Mesenchymal stem cell (in vitro differentiated cells and primary cell): Measurements from ENCODE around the gene PDE11A.
A peak's percentile ranks its signal among the peaks of the same experiment; 100 is the strongest.

Source experiments
- DNase-seq: peaks from one replicate; pipeline ENCODE4 v3.0.0-alpha.2; 2013
- H2AFZ ChIP-seq: one replicate; pipeline ENCODE4 v1.6.1; 2013; ENCODE audit warnings: low read depth, mild to moderate bottlenecking, control low read depth, inconsistent platforms, low read length, moderate library complexity
- H2AK5ac ChIP-seq: 2 replicates; pipeline ENCODE4 v1.6.1; 2013; ENCODE audit warnings: low read length, moderate library complexity, mild to moderate bottlenecking, inconsistent platforms; ENCODE audit not compliant: severe bottlenecking
- H2BK120ac ChIP-seq: one replicate; pipeline ENCODE4 v1.6.1; 2013; ENCODE audit warnings: low read depth, mild to moderate bottlenecking, inconsistent platforms, low read length, moderate library complexity
- H2BK12ac ChIP-seq, 2 experiments: one replicate each; pipeline ENCODE4 v1.6.1; 2013; ENCODE audit warnings: inconsistent platforms in 2 of 2, low read length in 2 of 2, mild to moderate bottlenecking in 2 of 2, moderate library complexity in 2 of 2, control low read depth in 1 of 2
- H2BK15ac ChIP-seq: one replicate; pipeline ENCODE4 v1.6.1; 2013; ENCODE audit warnings: mild to moderate bottlenecking, low read depth, inconsistent platforms; ENCODE audit not compliant: poor library complexity, severe bottlenecking
- H2BK5ac ChIP-seq: 2 replicates; pipeline ENCODE4 v1.6.1; 2013; ENCODE audit warnings: low read depth, mild to moderate bottlenecking, low read length, control low read depth, inconsistent platforms; ENCODE audit not compliant: poor library complexity, severe bottlenecking
- H3K14ac ChIP-seq, 2 experiments: one replicate each; pipeline ENCODE4 v1.6.1; 2013; ENCODE audit warnings: inconsistent platforms in 2 of 2, low read length in 2 of 2, control low read depth in 1 of 2, mild to moderate bottlenecking in 1 of 2, moderate library complexity in 1 of 2
- H3K18ac ChIP-seq, 2 experiments: one replicate each; pipeline ENCODE4 v1.6.1; 2013; ENCODE audit warnings: inconsistent platforms in 2 of 2, low read length in 2 of 2, control low read depth in 1 of 2, low read depth in 1 of 2, mild to moderate bottlenecking in 1 of 2
- H3K23ac ChIP-seq, 2 experiments: one replicate each; pipeline ENCODE4 v1.6.1; 2013; ENCODE audit warnings: inconsistent platforms in 2 of 2, low read length in 2 of 2, mild to moderate bottlenecking in 2 of 2, moderate library complexity in 2 of 2, control low read depth in 1 of 2
- H3K27ac ChIP-seq: 2 replicates; pipeline ENCODE4 v1.5.1; 2013; ENCODE audit warnings: mild to moderate bottlenecking, moderate library complexity, low read length, control low read depth, inconsistent platforms; ENCODE audit not compliant: poor library complexity, severe bottlenecking
- H3K27me3 ChIP-seq, 2 experiments: 2 replicates each; pipeline versions ENCODE4 v1.6.1 to v1.7.0; 2013; ENCODE audit warnings: low read length in 2 of 2, mild to moderate bottlenecking in 2 of 2, moderate library complexity in 2 of 2, control low read depth in 1 of 2, inconsistent platforms in 1 of 2; ENCODE audit not compliant: control insufficient read depth in 1 of 2, insufficient read depth in 1 of 2
- H3K36me3 ChIP-seq, 2 experiments: 2 replicates each; pipeline versions ENCODE4 v1.6.1 to v1.7.0; 2013; ENCODE audit warnings: low read length in 2 of 2, control low read depth in 1 of 2, inconsistent platforms in 1 of 2, low read depth in 1 of 2, mild to moderate bottlenecking in 1 of 2; ENCODE audit not compliant: insufficient read depth in 2 of 2, control insufficient read depth in 1 of 2
- H3K4ac ChIP-seq, 2 experiments: one replicate each; pipeline ENCODE4 v1.6.1; 2013; ENCODE audit warnings: inconsistent platforms in 2 of 2, low read length in 2 of 2, mild to moderate bottlenecking in 2 of 2, moderate library complexity in 2 of 2, control low read depth in 1 of 2, low read depth in 1 of 2
- H3K4me1 ChIP-seq: 2 replicates; pipeline ENCODE4 v1.6.1; 2013; ENCODE audit warnings: low read depth, low read length, control low read depth; ENCODE audit not compliant: control insufficient read depth, insufficient read depth
- H3K4me2 ChIP-seq: 2 replicates; pipeline ENCODE4 v1.6.1; 2013; ENCODE audit warnings: low read length, mild to moderate bottlenecking, inconsistent platforms; ENCODE audit not compliant: poor library complexity, severe bottlenecking
- H3K4me3 ChIP-seq, 2 experiments: 2 replicates each; pipeline versions ENCODE4 v1.5.1 to v1.7.0; 2013; ENCODE audit warnings: low read length in 2 of 2, mild to moderate bottlenecking in 2 of 2, control low read depth in 1 of 2, low read depth in 1 of 2; ENCODE audit not compliant: insufficient read depth in 1 of 2
- H3K79me1 ChIP-seq: replicated peaks from 2 replicates; pipeline ENCODE4 v1.6.1; 2013; ENCODE audit warnings: mild to moderate bottlenecking, control low read depth, low read length, inconsistent platforms; ENCODE audit not compliant: poor library complexity, severe bottlenecking
- H3K9ac ChIP-seq: 2 replicates; pipeline ENCODE4 v1.7.0; 2013; ENCODE audit warnings: mild to moderate bottlenecking, low read length, moderate library complexity
- H3K9me3 ChIP-seq: 2 replicates; pipeline ENCODE4 v1.7.0; 2013; ENCODE audit warnings: mild to moderate bottlenecking, low read length; ENCODE audit not compliant: control insufficient read depth
- H4K8ac ChIP-seq: one replicate; pipeline ENCODE4 v1.6.1; 2013; ENCODE audit warnings: inconsistent platforms, mild to moderate bottlenecking, low read length, moderate library complexity
- H4K91ac ChIP-seq: one replicate; pipeline ENCODE4 v1.6.1; 2013; ENCODE audit warnings: mild to moderate bottlenecking, low read length, inconsistent platforms
- WGBS: methylation state at CpG from one replicate; pipeline ENCODE4 v1.1.7; 2013; ENCODE audit warnings: mixed read lengths; 5-methylcytosine and 5-hydroxymethylcytosine counted together

The PDE11A gene

DNA sequence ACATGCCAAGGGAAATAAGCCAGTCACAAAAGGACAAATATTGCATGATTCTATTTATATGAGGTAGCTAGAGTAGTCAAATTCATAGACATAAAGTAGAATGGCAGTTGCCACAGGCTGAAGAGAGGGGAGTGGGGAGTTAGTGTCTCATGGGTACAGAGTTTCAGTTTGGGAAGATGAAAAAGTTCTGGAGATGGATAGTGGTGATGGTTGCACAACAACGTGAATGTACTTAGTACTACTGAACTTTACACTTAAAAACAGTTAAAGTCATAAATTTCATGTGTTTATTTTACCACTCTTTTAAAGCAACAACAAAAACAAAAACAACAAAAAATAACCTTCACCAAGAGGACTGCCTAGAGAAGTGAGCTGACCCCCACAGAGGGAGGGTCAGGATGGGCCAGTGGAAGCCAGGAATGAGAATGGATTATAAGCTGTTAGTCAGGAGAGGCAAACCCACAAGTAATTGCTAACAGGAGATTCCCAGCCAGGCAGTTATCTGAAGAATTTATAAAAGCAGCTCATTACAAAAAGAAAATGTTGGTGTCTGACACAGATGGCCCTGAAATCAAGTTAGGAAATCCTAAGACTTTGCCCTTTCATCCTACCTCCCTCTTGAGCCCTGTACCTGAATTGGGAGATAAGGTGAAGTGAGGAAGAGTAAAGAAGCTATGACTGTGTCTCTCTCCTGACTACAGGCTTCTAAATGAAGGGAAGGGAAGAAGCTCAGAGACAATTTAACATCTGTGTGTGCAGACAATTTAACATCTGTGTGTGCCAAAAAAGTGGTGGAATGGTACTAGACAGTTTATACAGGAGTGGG, 263.4 kb downstream of the PDE11A start:
- WGBS = no CpG with 5 or more reads among the region's 1 CpG
- Histone ChIP-seq H3K4me1 (no peaks in the 10 kb centered on the region), H3K4me2 (no peak overlapping the region), H3K4me3 (no peak overlapping the region), H3K9ac (no peak overlapping the region), H3K18ac (no peak overlapping the region), H3K27me3 (peaks cover 0 to 8% of the 10 kb centered on the region in 2 experiments), H3K79me1 (no peaks in the 10 kb centered on the region), H2BK12ac (no peak overlapping the region), H3K4ac (no peak overlapping the region), H4K8ac (no peak overlapping the region), H2BK5ac (no peak overlapping the region), H3K23ac (no peak overlapping the region), H3K27ac (no peak overlapping the region), H2AK5ac (no peak overlapping the region), H3K9me3 (no peaks in the 10 kb centered on the region), H3K36me3 (no peaks in the 10 kb centered on the region), H2BK15ac (no peak overlapping the region), H4K91ac (no peak overlapping the region), H3K14ac (no peak overlapping the region), H2BK120ac (no peak overlapping the region), H2AFZ (no peak overlapping the region)
- DNase-seq = no peak

DNA sequence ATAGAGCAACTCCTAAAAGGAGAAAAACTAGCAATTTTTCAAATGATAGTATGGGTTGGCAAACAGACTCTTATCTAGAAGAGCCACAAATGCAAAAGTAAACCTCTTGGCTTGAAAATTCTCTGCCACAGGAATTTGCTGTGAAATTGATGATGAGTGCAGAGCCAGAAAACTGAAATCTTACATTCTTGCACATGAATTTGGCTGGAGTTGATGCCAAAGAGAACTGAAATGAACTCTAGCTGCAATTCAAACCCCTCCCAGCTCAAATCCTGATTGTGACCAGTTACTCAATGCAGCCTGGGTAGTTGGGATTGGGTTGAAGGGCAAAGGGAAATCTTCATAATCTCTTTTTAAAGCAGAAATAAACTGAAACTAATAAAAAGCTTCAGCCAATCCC, 266.6 kb downstream of the PDE11A start:
- H3K79me1 ChIP-seq = no peaks in the 10 kb centered on the region
- no peak overlapping the region for H2BK5ac ChIP-seq
- no peak for DNase-seq
- no peaks in the 10 kb centered on the region for H3K9me3 ChIP-seq
- no peak overlapping the region for H3K9ac ChIP-seq
- no peak overlapping the region for H2BK15ac ChIP-seq
- H3K4me1 ChIP-seq = no peaks in the 10 kb centered on the region
- no peak overlapping the region for H2AK5ac ChIP-seq
- no peak overlapping the region for H3K27ac ChIP-seq
- H2BK120ac ChIP-seq = no peak overlapping the region
- H3K4ac ChIP-seq = no peak overlapping the region
- no peak overlapping the region for H3K4me2 ChIP-seq
- no peak overlapping the region for H2BK12ac ChIP-seq
- no peak overlapping the region for H4K8ac ChIP-seq
- H2AFZ ChIP-seq = no peak overlapping the region
- H3K4me3 ChIP-seq = no peak overlapping the region
- H3K27me3 ChIP-seq = peaks cover 0 to 3% of the 10 kb centered on the region in 2 experiments
- H3K18ac ChIP-seq = no peak overlapping the region
- no peaks in the 10 kb centered on the region for H3K36me3 ChIP-seq
- no peak overlapping the region for H4K91ac ChIP-seq
- no peak overlapping the region for H3K23ac ChIP-seq
- no peak overlapping the region for H3K14ac ChIP-seq

DNA sequence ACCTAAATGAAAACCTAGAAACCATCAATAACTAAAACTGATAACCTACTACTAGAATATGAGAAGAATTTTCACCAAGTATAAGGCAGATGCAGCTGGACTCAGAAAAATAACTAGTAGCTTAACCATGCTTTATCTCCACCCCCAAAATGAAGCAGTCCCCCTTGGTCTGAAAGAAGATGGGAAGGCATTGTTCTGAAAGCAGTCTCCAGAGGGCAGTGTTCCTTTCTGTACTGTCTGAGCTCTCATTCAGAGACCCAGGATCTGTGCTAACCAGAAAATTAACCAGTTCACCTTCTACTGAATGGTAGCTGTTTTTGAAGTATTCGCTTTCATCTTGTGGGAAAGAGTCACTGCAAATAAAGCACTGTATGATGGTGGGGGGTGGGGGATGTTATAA, 273.0 kb downstream of the PDE11A start:
- Histone ChIP-seq H4K91ac (no peak overlapping the region), H2BK15ac (no peak overlapping the region), H3K36me3 (no peaks in the 10 kb centered on the region), H3K9me3 (no peaks in the 10 kb centered on the region), H2BK120ac (no peak overlapping the region), H3K9ac (no peak overlapping the region), H2AFZ (no peak overlapping the region), H3K27me3 (no peaks in the 10 kb centered on the region), H3K4me2 (no peak overlapping the region), H3K27ac (no peak overlapping the region), H3K4me1 (no peaks in the 10 kb centered on the region), H2BK5ac (no peak overlapping the region), H3K79me1 (no peaks in the 10 kb centered on the region), H3K4me3 (no peak overlapping the region), H3K23ac (no peak overlapping the region), H4K8ac (no peak overlapping the region), H2BK12ac (no peak overlapping the region), H3K14ac (no peak overlapping the region), H3K4ac (no peak overlapping the region), H3K18ac (no peak overlapping the region), H2AK5ac (no peak overlapping the region)
- DNase-seq = peak; percentile 50
- WGBS = no CpG with 5 or more reads among the region's 1 CpG

DNA sequence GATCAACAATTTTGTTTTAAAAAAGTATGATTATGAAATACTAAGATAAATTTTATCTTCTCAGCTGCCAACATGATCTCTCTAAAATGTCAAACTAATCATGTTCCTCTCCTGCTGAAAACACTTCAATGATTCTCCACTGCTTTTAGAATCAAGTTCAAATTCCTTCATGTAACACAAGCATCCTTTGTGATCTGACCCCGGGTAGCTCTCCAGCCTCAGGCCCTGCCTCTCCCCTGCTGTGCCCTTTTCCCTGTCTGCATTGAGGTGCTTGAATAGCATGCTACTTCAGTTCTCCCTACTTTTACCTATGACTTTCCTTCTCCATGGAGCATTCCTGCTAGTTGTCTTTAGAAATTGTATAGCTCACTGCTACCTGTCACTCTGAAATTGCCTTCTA, 274.8 kb downstream of the PDE11A start:
- no peak overlapping the region for H2BK15ac ChIP-seq
- H2BK5ac ChIP-seq = no peak overlapping the region
- H4K91ac ChIP-seq = no peak overlapping the region
- no peak overlapping the region for H3K9ac ChIP-seq
- no peaks in the 10 kb centered on the region for H3K4me1 ChIP-seq
- no peak overlapping the region for H3K14ac ChIP-seq
- H3K79me1 ChIP-seq = no peaks in the 10 kb centered on the region
- H2BK12ac ChIP-seq = no peak overlapping the region
- H3K4ac ChIP-seq = no peak overlapping the region
- H3K4me2 ChIP-seq = no peak overlapping the region
- H3K36me3 ChIP-seq = no peaks in the 10 kb centered on the region
- no peak overlapping the region for H3K18ac ChIP-seq
- H3K4me3 ChIP-seq = no peak overlapping the region
- no peak overlapping the region for H3K27ac ChIP-seq
- no peaks in the 10 kb centered on the region for H3K9me3 ChIP-seq
- no peak for DNase-seq
- no peak overlapping the region for H2AK5ac ChIP-seq
- no peak overlapping the region for H2BK120ac ChIP-seq
- 61% methylated on average over 1 of the region's 1 CpG for WGBS
- no peak overlapping the region for H3K23ac ChIP-seq
- H2AFZ ChIP-seq = no peak overlapping the region
- H3K27me3 ChIP-seq = peaks cover 0 to 5% of the 10 kb centered on the region in 2 experiments
- no peak overlapping the region for H4K8ac ChIP-seq
